B cell (primary cell): ENCODE results near the gene KCTD6.

Experiments
- CTCF ChIP-seq: fragments of 200-600 bp; IDR thresholded peaks from one replicate; pipeline ENCODE4 v1.8.0; 2022; ENCODE audit warnings: antibody characterized with exemption, mild to moderate bottlenecking
- EZH2 ChIP-seq: IDR thresholded peaks from 2 replicates; pipeline ENCODE4 v1.6.1; 2012; ENCODE audit warnings: borderline replicate concordance, low read depth, mild to moderate bottlenecking, moderate library complexity, low read length; ENCODE audit not compliant: insufficient read depth, poor library complexity, severe bottlenecking

- TF ChIP-seq CTCF, result no peak
- TF ChIP-seq EZH2, result no peak
Observed at GRCh38 chr3:58462829-58463180, 29.1 kb upstream of the KCTD6 start.
